Panc1 (cell line): Measurements from ENCODE around the gene EGFR.

Experiments used
- SIN3A ChIP-seq: IDR thresholded peaks from 2 replicates; pipeline ENCODE4 v1.6.1; 2012; ENCODE audit warnings: low read depth, mild to moderate bottlenecking, low read length, moderate library complexity, borderline replicate concordance; ENCODE audit not compliant: insufficient read depth
- TF ChIP-seq, protein P1 (sequence below): fragments of 450-650 bp; IDR thresholded peaks from 2 replicates; pipeline ENCODE4 v1.5.1; 2017; ENCODE audit warnings: mild to moderate bottlenecking
- TF ChIP-seq, protein P2 (sequence below), 2 experiments: IDR thresholded peaks; 2 replicates each; pipeline ENCODE4 v1.6.1; 2011 to 2012; ENCODE audit warnings: low read depth in 2 of 2, control low read depth in 1 of 2, low read length in 1 of 2, mild to moderate bottlenecking in 1 of 2, moderate library complexity in 1 of 2; ENCODE audit not compliant: insufficient read depth in 1 of 2

DNA sequence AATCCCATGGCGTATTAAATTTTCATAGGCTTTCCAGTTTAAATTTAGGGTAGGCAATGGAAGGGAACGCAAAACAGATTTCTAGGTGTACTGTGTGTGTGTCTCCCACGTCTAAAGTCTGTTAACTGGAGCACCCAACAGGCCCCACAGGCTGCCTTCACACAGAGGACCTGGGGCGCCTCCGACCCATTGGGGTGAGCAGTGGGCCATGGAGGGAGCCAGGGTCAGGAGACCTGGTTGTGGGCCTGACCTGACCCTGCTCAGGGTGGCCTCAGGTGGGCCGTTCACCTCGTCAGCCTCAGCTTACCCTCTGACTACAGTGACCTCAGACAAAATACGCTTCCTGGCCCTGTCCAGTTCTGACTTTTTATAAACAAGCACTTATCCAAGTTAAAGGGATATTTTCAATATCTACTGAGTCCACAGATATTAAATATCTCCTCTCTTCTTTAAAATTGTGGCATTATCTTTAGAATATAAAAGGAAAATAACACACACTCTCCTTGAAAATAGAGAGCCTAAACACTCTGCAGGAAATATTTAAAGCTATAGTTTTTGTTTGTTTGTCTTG is 159.6 kb downstream of the EGFR start:
- no peak for TF ChIP-seq SIN3A
- TF ChIP-seq, protein P1, sequence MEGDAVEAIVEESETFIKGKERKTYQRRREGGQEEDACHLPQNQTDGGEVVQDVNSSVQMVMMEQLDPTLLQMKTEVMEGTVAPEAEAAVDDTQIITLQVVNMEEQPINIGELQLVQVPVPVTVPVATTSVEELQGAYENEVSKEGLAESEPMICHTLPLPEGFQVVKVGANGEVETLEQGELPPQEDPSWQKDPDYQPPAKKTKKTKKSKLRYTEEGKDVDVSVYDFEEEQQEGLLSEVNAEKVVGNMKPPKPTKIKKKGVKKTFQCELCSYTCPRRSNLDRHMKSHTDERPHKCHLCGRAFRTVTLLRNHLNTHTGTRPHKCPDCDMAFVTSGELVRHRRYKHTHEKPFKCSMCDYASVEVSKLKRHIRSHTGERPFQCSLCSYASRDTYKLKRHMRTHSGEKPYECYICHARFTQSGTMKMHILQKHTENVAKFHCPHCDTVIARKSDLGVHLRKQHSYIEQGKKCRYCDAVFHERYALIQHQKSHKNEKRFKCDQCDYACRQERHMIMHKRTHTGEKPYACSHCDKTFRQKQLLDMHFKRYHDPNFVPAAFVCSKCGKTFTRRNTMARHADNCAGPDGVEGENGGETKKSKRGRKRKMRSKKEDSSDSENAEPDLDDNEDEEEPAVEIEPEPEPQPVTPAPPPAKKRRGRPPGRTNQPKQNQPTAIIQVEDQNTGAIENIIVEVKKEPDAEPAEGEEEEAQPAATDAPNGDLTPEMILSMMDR, result no peak
- TF ChIP-seq, protein P2, sequence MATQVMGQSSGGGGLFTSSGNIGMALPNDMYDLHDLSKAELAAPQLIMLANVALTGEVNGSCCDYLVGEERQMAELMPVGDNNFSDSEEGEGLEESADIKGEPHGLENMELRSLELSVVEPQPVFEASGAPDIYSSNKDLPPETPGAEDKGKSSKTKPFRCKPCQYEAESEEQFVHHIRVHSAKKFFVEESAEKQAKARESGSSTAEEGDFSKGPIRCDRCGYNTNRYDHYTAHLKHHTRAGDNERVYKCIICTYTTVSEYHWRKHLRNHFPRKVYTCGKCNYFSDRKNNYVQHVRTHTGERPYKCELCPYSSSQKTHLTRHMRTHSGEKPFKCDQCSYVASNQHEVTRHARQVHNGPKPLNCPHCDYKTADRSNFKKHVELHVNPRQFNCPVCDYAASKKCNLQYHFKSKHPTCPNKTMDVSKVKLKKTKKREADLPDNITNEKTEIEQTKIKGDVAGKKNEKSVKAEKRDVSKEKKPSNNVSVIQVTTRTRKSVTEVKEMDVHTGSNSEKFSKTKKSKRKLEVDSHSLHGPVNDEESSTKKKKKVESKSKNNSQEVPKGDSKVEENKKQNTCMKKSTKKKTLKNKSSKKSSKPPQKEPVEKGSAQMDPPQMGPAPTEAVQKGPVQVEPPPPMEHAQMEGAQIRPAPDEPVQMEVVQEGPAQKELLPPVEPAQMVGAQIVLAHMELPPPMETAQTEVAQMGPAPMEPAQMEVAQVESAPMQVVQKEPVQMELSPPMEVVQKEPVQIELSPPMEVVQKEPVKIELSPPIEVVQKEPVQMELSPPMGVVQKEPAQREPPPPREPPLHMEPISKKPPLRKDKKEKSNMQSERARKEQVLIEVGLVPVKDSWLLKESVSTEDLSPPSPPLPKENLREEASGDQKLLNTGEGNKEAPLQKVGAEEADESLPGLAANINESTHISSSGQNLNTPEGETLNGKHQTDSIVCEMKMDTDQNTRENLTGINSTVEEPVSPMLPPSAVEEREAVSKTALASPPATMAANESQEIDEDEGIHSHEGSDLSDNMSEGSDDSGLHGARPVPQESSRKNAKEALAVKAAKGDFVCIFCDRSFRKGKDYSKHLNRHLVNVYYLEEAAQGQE (IDR thresholded peaks at IDR 0.05; ENCODE audit: insufficient read depth in 1 of 2, low read depth in 2 of 2, low read length in 1 of 2), result no peak
